ENCODE results near the gene SLC25A18. TPM values are rescaled to one million over a fixed set of nuclear protein-coding genes. Genes with fewer than 3 reads are reported as not detected.

SLC25A18 gene
- polyA plus RNA-seq, 3 donors = 0.10 to 0.11 TPM; not detected in 1

- Histone ChIP-seq H4K20me1 (ENCODE audit: insufficient read depth, low read length) (no peaks in the 10 kb centered on the region), H3K27me3 (ENCODE audit: control insufficient read depth in 2 of 2, insufficient read depth in 2 of 2, low read length in 2 of 2) (no peaks in the 10 kb centered on the region), H3K4me3 (replicated peaks in 1 of 3; ENCODE audit: low read depth in 2 of 3, low read length in 3 of 3) (no peak overlapping the region), H3K4me1 (ENCODE audit: control insufficient read depth in 1 of 2, insufficient read depth in 2 of 2, low read length in 2 of 2) (peaks cover 20 to 23% of the 10 kb centered on the region in 2 donors), H3K79me2 (ENCODE audit: insufficient read depth, low read length) (peaks cover 2% of the 10 kb centered on the region), H3K4me2 (replicated peaks; ENCODE audit: extremely low read depth, low read length, poor library complexity, severe bottlenecking) (no peak overlapping the region), H3K9me3 (replicated peaks in 1 of 2; ENCODE audit: control insufficient read depth in 1 of 2, insufficient read depth in 1 of 2, low read length in 2 of 2) (no peaks in the 10 kb centered on the region), H3K36me3 (replicated peaks in 1 of 2; ENCODE audit: control insufficient read depth in 1 of 2, insufficient read depth in 2 of 2, low read length in 2 of 2) (no peaks in the 10 kb centered on the region), H2AFZ (ENCODE audit: insufficient read depth, low read depth, low read length, poor library complexity, severe bottlenecking) (no peak overlapping the region), H3K27ac (ENCODE audit: low read depth in 1 of 2, low read length in 2 of 2) (no peak overlapping the region), H3K9ac (ENCODE audit: insufficient read depth, low read length, poor library complexity, severe bottlenecking) (no peak overlapping the region)
- WGBS (ENCODE audit: insufficient coverage) = 100% methylated on average over 1 of the region's 4 CpGs
- H3K27ac Mint-ChIP-seq = no peak overlapping the region
- TF ChIP-seq CTCF (IDR thresholded peaks at IDR 0.05) = no peak
- H3K36me3 Mint-ChIP-seq = no peaks in the 10 kb centered on the region
- no peaks in the 10 kb centered on the region for H3K27me3 Mint-ChIP-seq (ENCODE audit: low read depth in 3 of 3)
- peaks cover 19% of the 10 kb centered on the region for H3K4me1 Mint-ChIP-seq
- intact Hi-C loops (cut with micrococcal nuclease) = no loop called here
- no peak overlapping the region for H3K4me3 Mint-ChIP-seq
- no peaks in the 10 kb centered on the region for H3K9me3 Mint-ChIP-seq
- DNase-seq = no peak
Measured at GRCh38 chr22:17633217-17633997, 70.1 kb downstream of the SLC25A18 start.

- no peaks in the 10 kb centered on the region for H3K27me3 ChIP-seq (ENCODE audit: control insufficient read depth in 2 of 2, insufficient read depth in 2 of 2, low read length in 2 of 2)
- H3K4me3 ChIP-seq (replicated peaks in 1 of 3; ENCODE audit: low read depth in 2 of 3, low read length in 3 of 3) = no peak overlapping the region
- H4K20me1 ChIP-seq (ENCODE audit: insufficient read depth, low read length) = no peaks in the 10 kb centered on the region
- no CpG with 5 or more reads among the region's 3 CpGs for WGBS (ENCODE audit: insufficient coverage)
- no peak overlapping the region for H3K9ac ChIP-seq (ENCODE audit: insufficient read depth, low read length, poor library complexity, severe bottlenecking)
- H3K27ac Mint-ChIP-seq = peak overlapping the region in 1 of 7 donors; percentile 2
- intact Hi-C loops (cut with micrococcal nuclease) = no loop called here
- H3K27me3 Mint-ChIP-seq (ENCODE audit: low read depth in 3 of 3) = no peaks in the 10 kb centered on the region
- TF ChIP-seq CTCF (IDR thresholded peaks at IDR 0.05) = no peak
- H3K4me3 Mint-ChIP-seq = no peak overlapping the region
- H3K36me3 Mint-ChIP-seq = no peaks in the 10 kb centered on the region
- no peaks in the 10 kb centered on the region for H3K36me3 ChIP-seq (replicated peaks in 1 of 2; ENCODE audit: control insufficient read depth in 1 of 2, insufficient read depth in 2 of 2, low read length in 2 of 2)
- no peak overlapping the region for H3K4me2 ChIP-seq (replicated peaks; ENCODE audit: extremely low read depth, low read length, poor library complexity, severe bottlenecking)
- H3K4me1 ChIP-seq (ENCODE audit: control insufficient read depth in 1 of 2, insufficient read depth in 2 of 2, low read length in 2 of 2) = peaks cover 18 to 20% of the 10 kb centered on the region in 2 donors
- H3K4me1 Mint-ChIP-seq = peaks cover 17% of the 10 kb centered on the region
- no peak overlapping the region for H2AFZ ChIP-seq (ENCODE audit: insufficient read depth, low read depth, low read length, poor library complexity, severe bottlenecking)
- DNase-seq = no peak
- no peak overlapping the region for H3K27ac ChIP-seq (ENCODE audit: low read depth in 1 of 2, low read length in 2 of 2)
- H3K9me3 Mint-ChIP-seq = no peaks in the 10 kb centered on the region
- H3K9me3 ChIP-seq (replicated peaks in 1 of 2; ENCODE audit: control insufficient read depth in 1 of 2, insufficient read depth in 1 of 2, low read length in 2 of 2) = no peaks in the 10 kb centered on the region
- peaks cover 4% of the 10 kb centered on the region for H3K79me2 ChIP-seq (ENCODE audit: insufficient read depth, low read length)
Measured at GRCh38 chr22:17633998-17634323, 70.7 kb downstream of the SLC25A18 start.
